IPS-NIHi7 (cell line): Measurements from ENCODE around the gene KIF13A.
"Not testable (repeated sequence)": the region's sequence is repeated elsewhere in the genome, so short reads cannot be mapped to it uniquely, and the experiment has no call there.

Source experiments
- DNase-seq: peaks from one replicate; pipeline ENCODE4 v3.0.0; 2012; ENCODE audit warnings: mixed read lengths; ENCODE audit errors: extremely low spot score

Gene KIF13A

GRCh38 chr6:17932330-17932852 is 55.0 kb downstream of the KIF13A start:
- DNase-seq, result no peak

DNA sequence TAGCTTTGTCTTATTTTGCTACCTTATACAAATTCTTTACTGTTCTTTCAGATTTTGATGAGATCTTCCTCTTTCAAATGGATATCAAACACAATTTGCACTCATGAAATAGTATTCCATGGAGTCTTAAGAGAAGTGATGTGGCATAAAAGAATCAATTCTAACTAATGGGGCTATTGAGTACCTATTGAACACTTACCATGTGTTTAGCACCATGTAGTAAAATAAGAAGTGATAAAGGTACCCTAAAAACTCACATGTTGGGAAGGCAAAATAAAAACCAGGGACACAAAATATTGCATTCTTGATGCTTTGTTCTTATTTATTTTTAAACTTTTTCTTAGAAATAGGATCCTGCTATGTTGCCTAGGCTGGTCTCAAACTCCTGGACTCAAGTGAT is 56.2 kb downstream of the KIF13A start:
- DNase-seq, result no peak

DNA sequence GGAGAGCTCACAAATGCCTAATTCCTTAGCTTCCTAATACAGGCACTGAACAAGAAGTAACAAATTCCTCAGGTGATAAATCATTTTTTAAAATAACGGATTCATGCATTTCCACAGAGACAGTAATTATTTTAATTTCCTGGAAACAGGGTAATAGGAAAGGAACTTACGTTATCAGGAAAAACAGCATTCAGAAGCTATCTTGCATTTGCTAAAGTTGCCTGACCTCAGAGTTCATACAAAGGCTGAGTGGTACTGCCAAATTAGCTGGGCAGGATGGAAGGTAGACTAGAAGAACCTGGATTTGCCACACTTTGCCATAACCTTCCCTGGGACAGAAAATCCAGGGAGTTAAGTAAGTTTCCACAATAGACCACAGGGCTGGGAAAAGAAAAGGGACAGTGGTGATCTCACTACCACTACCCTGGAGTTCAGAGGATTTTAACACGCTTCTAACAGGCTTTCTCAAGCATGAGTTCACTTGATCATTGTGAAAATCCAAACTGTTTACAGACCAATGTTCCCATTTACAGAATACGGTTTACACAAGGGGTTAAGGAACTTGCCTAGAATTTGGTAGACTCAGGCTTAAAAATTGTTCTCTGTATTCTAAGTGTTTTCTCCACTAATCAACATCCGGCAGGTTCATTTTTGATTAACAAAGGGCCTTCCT is 57.0 kb downstream of the KIF13A start:
- DNase-seq, result no peak

DNA sequence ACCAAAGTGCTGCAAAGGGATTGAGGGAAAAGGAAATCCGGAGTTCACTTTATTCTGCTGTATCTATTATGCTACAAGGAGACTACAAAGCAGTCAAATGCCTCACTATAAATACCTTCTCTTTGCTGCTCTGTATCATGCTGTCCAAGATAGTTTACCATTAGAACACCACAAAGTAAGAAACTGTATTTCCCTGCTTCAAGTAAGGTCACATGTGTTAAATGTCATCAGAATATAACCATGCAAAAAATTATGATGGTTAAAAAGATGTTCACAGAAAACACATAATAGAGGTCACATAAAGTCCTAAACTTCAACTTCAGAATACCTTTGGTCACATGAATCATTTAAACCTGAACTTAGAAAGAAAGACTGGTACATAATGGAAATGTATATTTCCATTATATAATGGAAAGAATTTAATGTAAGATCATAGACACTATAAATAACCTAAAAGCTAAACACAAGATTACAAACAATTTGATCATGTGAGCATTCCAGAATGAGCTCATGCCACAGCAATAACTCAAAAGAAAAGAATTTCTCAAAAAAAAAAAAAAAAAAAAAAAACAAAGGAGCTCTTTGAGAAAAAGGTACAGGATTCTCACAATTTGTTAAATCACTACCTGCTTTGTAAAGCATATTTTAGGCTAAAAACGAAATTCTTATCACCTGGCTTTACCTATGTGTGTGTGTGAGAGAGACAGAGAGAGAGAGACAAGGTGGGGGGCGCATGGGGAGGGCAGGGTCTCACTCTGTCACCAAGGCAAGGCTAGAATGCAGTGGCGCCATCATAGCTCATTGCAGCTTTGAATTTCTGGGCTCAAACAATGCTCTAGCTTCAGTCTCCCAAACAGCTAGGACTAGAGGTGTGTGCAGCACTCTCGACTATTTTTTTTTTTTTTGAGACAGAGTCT is 58.7 kb downstream of the KIF13A start:
- DNase-seq, result no peak

DNA sequence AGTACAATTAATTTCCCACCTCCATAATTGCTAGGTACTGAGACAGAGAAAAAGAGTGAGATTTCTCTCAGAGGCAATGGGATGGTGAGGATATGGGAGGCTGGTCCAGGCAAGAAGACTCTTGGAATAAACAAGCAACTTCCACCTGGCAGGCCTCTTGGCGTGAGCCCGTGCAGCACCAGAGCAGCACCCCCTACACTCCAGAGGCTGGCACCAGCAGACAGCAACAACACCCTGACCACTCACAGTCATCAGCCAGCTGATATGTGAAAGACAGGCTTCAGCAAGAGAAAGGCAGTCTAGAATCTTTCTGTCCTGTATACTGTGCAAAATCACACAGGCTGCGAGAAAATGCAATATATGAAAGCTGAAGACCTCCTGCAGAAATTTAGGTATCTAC is 59.7 kb downstream of the KIF13A start:
- no peak for DNase-seq

- no peak for DNase-seq
Measured at GRCh38 chr6:17923401-17923863, 64.0 kb downstream of the KIF13A start.

- DNase-seq, result no peak
Measured at GRCh38 chr6:17921454-17921853, 66.0 kb downstream of the KIF13A start.

GRCh38 chr6:17919496-17919895 is 67.9 kb downstream of the KIF13A start:
- DNase-seq, result no peak

- DNase-seq, result no peak
Measured at GRCh38 chr6:17917837-17918763, 69.3 kb downstream of the KIF13A start.

- DNase-seq, result no peak
Measured at GRCh38 chr6:17914651-17915050, 72.8 kb downstream of the KIF13A start.

- DNase-seq, result no peak
Measured at GRCh38 chr6:17912521-17912920, 74.9 kb downstream of the KIF13A start.

- DNase-seq, result not testable (repeated sequence)
Measured at GRCh38 chr6:17911656-17912055, 75.8 kb downstream of the KIF13A start.

GRCh38 chr6:17910189-17910588 is 77.2 kb downstream of the KIF13A start:
- no peak for DNase-seq

DNA sequence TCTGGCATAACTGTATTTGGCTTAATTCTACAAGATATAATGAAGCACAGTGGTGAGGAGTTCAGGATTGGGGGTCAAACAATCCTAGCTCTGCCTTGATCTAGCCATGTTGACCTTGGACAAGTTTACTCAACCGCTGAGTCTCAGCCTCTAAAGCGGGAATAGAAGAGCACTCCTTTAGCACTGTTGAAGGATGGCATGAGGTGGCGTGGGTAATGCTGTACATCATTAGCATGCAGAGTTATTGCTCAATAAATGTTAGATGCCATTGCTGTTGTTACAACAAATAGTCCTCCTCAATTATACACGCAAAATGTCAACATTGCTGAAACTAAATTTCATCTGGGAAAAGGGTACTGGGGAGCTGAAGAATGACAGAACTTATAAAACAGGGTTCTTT is 78.6 kb downstream of the KIF13A start:
- no peak for DNase-seq

DNA sequence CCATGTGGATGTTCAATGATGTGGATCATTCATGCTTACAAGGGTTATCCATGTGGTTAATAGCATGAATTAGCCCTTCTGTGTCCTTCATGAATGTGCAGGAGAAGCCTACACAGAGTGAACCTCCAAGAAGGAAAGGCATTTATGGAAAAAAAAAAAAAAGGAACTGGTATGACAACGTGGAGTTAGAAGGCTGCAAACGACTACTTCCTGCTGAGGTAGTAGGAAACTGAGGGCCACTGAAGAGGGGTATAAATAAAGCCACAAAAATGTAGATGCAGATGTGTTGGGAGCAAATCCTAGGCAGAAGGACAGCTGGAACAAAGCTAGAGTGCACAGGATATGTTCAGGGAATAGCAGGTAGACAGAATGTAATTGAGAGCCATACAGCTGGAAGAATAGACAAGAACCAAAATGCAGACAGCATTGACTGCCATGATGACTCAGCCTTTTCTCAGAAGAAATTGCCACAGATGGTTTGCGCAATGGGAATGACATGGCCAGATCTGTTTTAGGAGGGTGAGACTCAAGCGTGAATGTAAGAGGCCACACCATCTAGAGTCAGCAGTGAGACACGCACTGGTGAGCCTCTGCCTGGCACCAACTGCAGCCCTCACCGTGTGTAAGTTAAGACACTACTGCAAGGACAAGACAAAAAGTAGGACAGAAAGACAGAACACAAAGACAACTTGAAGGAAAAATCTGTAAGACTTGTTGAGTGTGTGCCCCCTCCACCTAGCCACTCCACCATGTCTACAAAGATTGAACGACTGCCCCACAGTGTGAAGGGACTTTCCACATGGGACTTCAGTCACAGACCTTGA is 79.8 kb downstream of the KIF13A start:
- no peak for DNase-seq

DNA sequence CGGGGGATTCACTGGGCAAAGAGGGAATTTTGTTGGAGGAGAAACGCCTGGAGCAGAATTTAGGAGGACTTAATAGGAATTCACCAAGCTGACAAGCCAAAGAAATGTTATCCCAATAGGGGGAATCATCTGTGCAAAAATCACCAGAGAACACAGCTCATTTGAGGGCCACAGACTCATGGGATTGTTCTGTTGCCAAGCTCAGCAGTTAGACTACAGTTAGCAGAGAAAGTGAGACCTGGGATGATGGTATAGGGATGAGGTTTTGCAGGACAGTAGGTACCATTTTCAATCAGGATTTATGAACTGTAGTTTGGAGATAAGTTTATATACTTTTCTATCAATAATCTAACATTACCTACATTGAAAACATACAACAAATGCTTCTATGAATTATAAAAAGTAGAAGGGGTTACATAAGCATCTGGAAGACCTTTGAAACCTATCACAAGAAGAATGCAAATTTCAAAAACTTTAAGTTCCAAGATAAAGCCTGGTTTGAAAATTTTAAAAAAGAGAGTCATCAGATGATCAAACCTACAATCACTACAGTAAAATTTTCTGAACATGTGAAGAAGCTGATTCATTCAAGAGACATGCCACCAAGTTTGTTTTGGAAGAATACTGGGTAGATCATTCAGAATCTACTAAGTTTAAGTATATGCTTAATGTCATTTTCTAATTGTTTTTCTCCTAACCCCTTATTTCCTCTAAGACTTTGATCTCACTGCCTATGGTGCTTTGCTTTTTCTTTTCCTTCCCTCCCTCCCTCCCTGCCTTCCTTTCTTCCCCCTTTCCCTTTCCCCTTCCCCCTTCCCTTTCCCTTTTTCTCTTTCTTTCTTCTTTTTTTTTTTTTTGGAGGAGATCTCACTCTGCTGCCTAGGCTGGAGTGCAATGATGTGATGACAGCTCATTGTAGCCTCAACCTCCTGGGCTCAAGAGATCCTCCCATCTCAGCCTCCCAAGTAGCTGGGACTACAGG is 81.5 kb downstream of the KIF13A start:
- DNase-seq, result no peak

- no peak for DNase-seq
Measured at GRCh38 chr6:17904491-17905120, 82.8 kb downstream of the KIF13A start.

DNA sequence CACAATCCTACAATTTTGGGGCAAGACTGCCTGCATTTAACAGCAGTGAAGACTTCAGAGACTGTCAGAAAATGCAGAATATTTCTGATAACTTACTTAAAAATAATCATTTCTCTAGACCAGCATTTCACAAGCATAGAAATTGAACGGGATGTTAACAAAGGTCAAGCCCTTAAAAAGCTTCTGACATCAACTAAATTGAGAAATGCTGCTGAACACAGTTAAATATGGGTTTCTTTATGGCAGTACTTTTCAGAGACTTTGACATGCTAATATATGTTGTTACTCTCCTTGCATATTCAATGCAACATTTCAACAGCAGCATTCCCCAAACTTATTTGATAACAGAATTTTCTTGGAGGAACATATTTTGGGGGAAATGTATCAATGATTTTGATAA is 84.5 kb downstream of the KIF13A start:
- no peak for DNase-seq

DNA sequence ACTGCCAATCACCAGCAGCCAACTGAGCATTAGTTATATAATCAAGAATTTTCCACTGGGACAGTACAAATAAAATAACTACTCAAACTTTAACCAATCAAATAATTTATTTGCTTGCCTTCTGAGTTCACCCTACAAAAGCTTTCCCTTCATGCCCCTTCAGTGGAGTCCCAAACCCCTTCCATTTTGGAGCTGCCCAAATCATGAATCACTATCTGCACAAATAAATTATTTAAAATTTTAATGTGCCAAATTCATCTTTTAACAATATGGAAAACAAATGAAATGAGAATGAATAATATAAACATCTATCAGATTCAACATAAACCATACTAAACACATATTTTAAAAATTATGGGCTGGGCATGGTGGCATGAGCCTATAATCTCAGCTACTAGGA is 85.9 kb downstream of the KIF13A start:
- no peak for DNase-seq
